Right atrium auricular region (tissue), 2 donors: ENCODE data around the gene GNAT2. TPM values are rescaled to one million over a fixed set of nuclear protein-coding genes. Genes with fewer than 3 reads are reported as not detected.

Experiments
- DNase-seq: peaks from one replicate; pipeline ENCODE4 v3.0.0-alpha.2; 2019; ENCODE audit warnings: low spot score
- H3K27ac ChIP-seq, 2 donors: fragments of 200-600 bp; sonication (generic); 1 replicate in 1 of 2; 2 replicates in 1 of 2; pipeline ENCODE4 v1.5.1; 2016 to 2019
- H3K27me3 ChIP-seq, 2 donors: fragments of 200-600 bp; sonication (generic); one replicate each; pipeline versions ENCODE4 v1.5.1 to v1.6.0; 2017 to 2019
- H3K36me3 ChIP-seq: fragments of 200-600 bp; sonication (generic); one replicate; pipeline ENCODE4 v1.5.1; 2016
- H3K4me1 ChIP-seq, 2 donors: fragments of 200-600 bp; sonication (generic); one replicate each; pipeline versions ENCODE4 v1.5.1 to v1.6.0; 2017 to 2019
- H3K4me3 ChIP-seq, 2 donors: fragments of 200-600 bp; sonication (generic); 1 replicate in 1 of 2; 2 replicates in 1 of 2; pipeline ENCODE4 v1.5.1; 2017 to 2019; ENCODE audit warnings: mild to moderate bottlenecking in 1 of 2, moderate library complexity in 1 of 2
- H3K9me3 ChIP-seq, 2 donors: fragments of 200-600 bp; sonication (generic); one replicate each; pipeline ENCODE4 v1.5.1; 2019
- CTCF ChIP-seq, 2 donors: fragments of 200-600 bp; sonication (generic); IDR thresholded peaks; one replicate each; pipeline ENCODE4 v1.5.1; 2019; ENCODE audit warnings: antibody characterized with exemption in 2 of 2
- total RNA-seq, 2 donors: library from RNA; depleted of rRNA; stranded (reverse); fragments of >200 nt; gene quantifications; one replicate each; pipeline ENCODE4 v1.1.0, GENCODE V29; 2016

The GNAT2 gene
- total RNA-seq, 2 donors from 2014 or later, result 0.59 TPM; not detected in 1

GRCh38 chr1:109620841-109621286 lies 1.4 kb upstream of the GNAT2 start:
- DNase-seq, result peak; percentile 96
- H3K9me3 ChIP-seq, result no peaks in the 10 kb centered on the region
- no peak for TF ChIP-seq CTCF (IDR thresholded peaks at IDR 0.05)
- H3K4me3 ChIP-seq, result peak overlapping the region; percentile 51 to 59
- H3K36me3 ChIP-seq, result no peaks in the 10 kb centered on the region
- no peaks in the 10 kb centered on the region for H3K27me3 ChIP-seq
- H3K4me1 ChIP-seq, result peaks cover 0 to 64% of the 10 kb centered on the region in 2 donors
- H3K27ac ChIP-seq, result peak overlapping the region; percentile 79 to 85

GRCh38 chr1:109620401-109620791 lies 980 bp upstream of the GNAT2 start:
- Histone ChIP-seq H3K36me3 (no peaks in the 10 kb centered on the region), H3K9me3 (no peaks in the 10 kb centered on the region), H3K27ac (peak overlapping the region; percentile 79 to 85), H3K4me3 (peak overlapping the region; percentile 51 to 59), H3K4me1 (peaks cover 0 to 63% of the 10 kb centered on the region in 2 donors), H3K27me3 (no peaks in the 10 kb centered on the region)
- DNase-seq, result no peak
- no peak for TF ChIP-seq CTCF (IDR thresholded peaks at IDR 0.05)

GRCh38 chr1:109618661-109619575 lies 498 bp downstream of the GNAT2 start:
- no peak for DNase-seq
- TF ChIP-seq CTCF (IDR thresholded peaks at IDR 0.05), result no peak
- peaks cover 0 to 53% of the 10 kb centered on the region in 2 donors for H3K4me1 ChIP-seq
- H3K27ac ChIP-seq, result peak overlapping the region; percentile 79 to 85
- no peaks in the 10 kb centered on the region for H3K9me3 ChIP-seq
- H3K4me3 ChIP-seq, result peak overlapping the region; percentile 51 to 59
- H3K36me3 ChIP-seq, result no peaks in the 10 kb centered on the region
- H3K27me3 ChIP-seq, result no peaks in the 10 kb centered on the region

GRCh38 chr1:109617291-109617801 lies 2.1 kb downstream of the GNAT2 start:
- TF ChIP-seq CTCF (IDR thresholded peaks at IDR 0.05), result no peak
- DNase-seq, result no peak
- Histone ChIP-seq H3K27me3 (no peaks in the 10 kb centered on the region), H3K4me3 (no peak overlapping the region), H3K9me3 (no peaks in the 10 kb centered on the region), H3K4me1 (peaks cover 0 to 37% of the 10 kb centered on the region in 2 donors), H3K27ac (peak overlapping the region; percentile 35 to 37), H3K36me3 (no peaks in the 10 kb centered on the region)

- DNase-seq, result no peak
- Histone ChIP-seq H3K9me3 (no peaks in the 10 kb centered on the region), H3K4me3 (no peak overlapping the region), H3K27me3 (no peaks in the 10 kb centered on the region), H3K36me3 (no peaks in the 10 kb centered on the region), H3K4me1 (peaks cover 0 to 28% of the 10 kb centered on the region in 2 donors), H3K27ac (peak overlapping the region; percentile 9 to 30)
- no peak for TF ChIP-seq CTCF (IDR thresholded peaks at IDR 0.05)
Measured at GRCh38 chr1:109616391-109616790, 3.0 kb downstream of the GNAT2 start.
